Measurements from ENCODE around the gene TSEN54.
A peak's percentile ranks its signal among the peaks of the same experiment; 100 is the strongest.

The TSEN54 gene

GRCh38 chr17:75488693-75489510, 27.4 kb upstream of the TSEN54 start:
- ChIA-PET CTCF (interaction anchor here (1.6 kb wide), 1 partner anchor 10 kb away, joined by 5 read pairs; no protein-coding TSS in a partner anchor), POLR2A (no interaction called here)
- Histone ChIP-seq H3K27me3 (replicated peaks in 2 of 5; ENCODE audit: control insufficient read depth in 4 of 5, insufficient read depth in 5 of 5, low read length in 4 of 5) (no peaks in the 10 kb centered on the region), H3K36me3 (ENCODE audit: control insufficient read depth in 4 of 4, insufficient read depth in 4 of 4, low read length in 3 of 4) (peaks cover 0 to 42% (median 33%) of the 10 kb centered on the region in 4 experiments), H3K4me3 (ENCODE audit: control insufficient read depth in 1 of 7, extremely low read depth in 1 of 7, insufficient read depth in 4 of 7, low read depth in 2 of 7, low read length in 6 of 7) (no peak overlapping the region), H3K9me3 (ENCODE audit: control extremely low read depth in 1 of 5, control insufficient read depth in 4 of 5, insufficient read depth in 2 of 5, low read depth in 1 of 5, low read length in 4 of 5) (no peaks in the 10 kb centered on the region), H3K27ac (ENCODE audit: insufficient read depth in 1 of 2, low read depth in 1 of 2, low read length in 2 of 2, poor library complexity in 1 of 2, severe bottlenecking in 2 of 2) (peak overlapping the region in 1 of 2 experiments; percentile 61), H3K4me1 (ENCODE audit: control extremely low read depth in 1 of 4, control insufficient read depth in 4 of 4, insufficient read depth in 4 of 4, low read length in 3 of 4) (peaks cover 4 to 40% (median 29%) of the 10 kb centered on the region in 4 experiments)
- WGBS (ENCODE audit: insufficient coverage) = 94% methylated on average over 21 of the region's 24 CpGs
- DNase-seq = no peak

- peaks cover 0 to 48% (median 39%) of the 10 kb centered on the region in 4 experiments for H3K36me3 ChIP-seq (ENCODE audit: control insufficient read depth in 4 of 4, insufficient read depth in 4 of 4, low read length in 3 of 4)
- ChIA-PET CTCF (interaction anchor here (0.8 to 1.3 kb wide), 2 partner anchors 8 to 10 kb away, joined by 3 read pairs; no protein-coding TSS in a partner anchor), POLR2A (no interaction called here)
- no peaks in the 10 kb centered on the region for H3K27me3 ChIP-seq (replicated peaks in 2 of 5; ENCODE audit: control insufficient read depth in 4 of 5, insufficient read depth in 5 of 5, low read length in 4 of 5)
- 79% methylated on average over 12 of the region's 14 CpGs for WGBS (ENCODE audit: insufficient coverage)
- H3K27ac ChIP-seq (ENCODE audit: insufficient read depth in 1 of 2, low read depth in 1 of 2, low read length in 2 of 2, poor library complexity in 1 of 2, severe bottlenecking in 2 of 2) = no peak overlapping the region
- no peak for DNase-seq
- H3K4me3 ChIP-seq (ENCODE audit: control insufficient read depth in 1 of 7, extremely low read depth in 1 of 7, insufficient read depth in 4 of 7, low read depth in 2 of 7, low read length in 6 of 7) = no peak overlapping the region
- no peaks in the 10 kb centered on the region for H3K9me3 ChIP-seq (ENCODE audit: control extremely low read depth in 1 of 5, control insufficient read depth in 4 of 5, insufficient read depth in 2 of 5, low read depth in 1 of 5, low read length in 4 of 5)
- H3K4me1 ChIP-seq (ENCODE audit: control extremely low read depth in 1 of 4, control insufficient read depth in 4 of 4, insufficient read depth in 4 of 4, low read length in 3 of 4) = peaks cover 4 to 40% (median 29%) of the 10 kb centered on the region in 4 experiments
Observed at GRCh38 chr17:75489511-75489955, 26.8 kb upstream of the TSEN54 start.

- H3K36me3 ChIP-seq (ENCODE audit: control insufficient read depth in 4 of 4, insufficient read depth in 4 of 4, low read length in 3 of 4) = peaks cover 0 to 55% (median 45%) of the 10 kb centered on the region in 4 experiments
Observed at GRCh38 chr17:75490173-75490743, 26.1 kb upstream of the TSEN54 start.

GRCh38 chr17:75490953-75491649, 25.2 kb upstream of the TSEN54 start:
- Histone ChIP-seq H3K4me3 (ENCODE audit: control insufficient read depth in 1 of 7, extremely low read depth in 1 of 7, insufficient read depth in 4 of 7, low read depth in 2 of 7, low read length in 6 of 7) (no peak overlapping the region), H3K27ac (ENCODE audit: insufficient read depth in 1 of 2, low read depth in 1 of 2, low read length in 2 of 2, poor library complexity in 1 of 2, severe bottlenecking in 2 of 2) (no peak overlapping the region), H3K4me1 (ENCODE audit: control extremely low read depth in 1 of 4, control insufficient read depth in 4 of 4, insufficient read depth in 4 of 4, low read length in 3 of 4) (peaks cover 4 to 36% (median 27%) of the 10 kb centered on the region in 4 experiments), H3K27me3 (replicated peaks in 2 of 5; ENCODE audit: control insufficient read depth in 4 of 5, insufficient read depth in 5 of 5, low read length in 4 of 5) (no peaks in the 10 kb centered on the region), H3K9me3 (ENCODE audit: control extremely low read depth in 1 of 5, control insufficient read depth in 4 of 5, insufficient read depth in 2 of 5, low read depth in 1 of 5, low read length in 4 of 5) (no peaks in the 10 kb centered on the region), H3K36me3 (ENCODE audit: control insufficient read depth in 4 of 4, insufficient read depth in 4 of 4, low read length in 3 of 4) (peaks cover 0 to 63% (median 46%) of the 10 kb centered on the region in 4 experiments)
- CTCF ChIA-PET = interaction anchor here (1.3 kb wide), 1 partner anchor 12 kb away, joined by 3 read pairs; no protein-coding TSS in a partner anchor
- no peak for DNase-seq
- 86% methylated on average over 16 of the region's 19 CpGs for WGBS (ENCODE audit: insufficient coverage)
- POLR2A ChIA-PET = no interaction called here

More at GRCh38 chr17:75490173-75490743, 26.1 kb upstream of the TSEN54 start:
- 97% methylated on average over 14 of the region's 14 CpGs for WGBS (ENCODE audit: insufficient coverage)
- no peak for DNase-seq
- Histone ChIP-seq H3K4me1 (ENCODE audit: control extremely low read depth in 1 of 4, control insufficient read depth in 4 of 4, insufficient read depth in 4 of 4, low read length in 3 of 4) (peaks cover 4 to 40% (median 29%) of the 10 kb centered on the region in 4 experiments), H3K4me3 (ENCODE audit: control insufficient read depth in 1 of 7, extremely low read depth in 1 of 7, insufficient read depth in 4 of 7, low read depth in 2 of 7, low read length in 6 of 7) (no peak overlapping the region), H3K9me3 (ENCODE audit: control extremely low read depth in 1 of 5, control insufficient read depth in 4 of 5, insufficient read depth in 2 of 5, low read depth in 1 of 5, low read length in 4 of 5) (no peaks in the 10 kb centered on the region), H3K27me3 (replicated peaks in 2 of 5; ENCODE audit: control insufficient read depth in 4 of 5, insufficient read depth in 5 of 5, low read length in 4 of 5) (no peaks in the 10 kb centered on the region), H3K27ac (ENCODE audit: insufficient read depth in 1 of 2, low read depth in 1 of 2, low read length in 2 of 2, poor library complexity in 1 of 2, severe bottlenecking in 2 of 2) (no peak overlapping the region)
- CTCF ChIA-PET = interaction anchor here (0.6 to 1.3 kb wide), 4 partner anchors 9 to 303 kb away, joined by 3 read pairs; no protein-coding TSS in a partner anchor
- POLR2A ChIA-PET = no interaction called here

GRCh38 chr17:75491680-75492079, 24.6 kb upstream of the TSEN54 start:
- H3K36me3 ChIP-seq (ENCODE audit: control insufficient read depth in 4 of 4, insufficient read depth in 4 of 4, low read length in 3 of 4) = peaks cover 0 to 68% (median 49%) of the 10 kb centered on the region in 4 experiments
- no peak overlapping the region for H3K4me3 ChIP-seq (ENCODE audit: control insufficient read depth in 1 of 7, extremely low read depth in 1 of 7, insufficient read depth in 4 of 7, low read depth in 2 of 7, low read length in 6 of 7)
- 99% methylated on average over 14 of the region's 15 CpGs for WGBS (ENCODE audit: insufficient coverage)
- H3K9me3 ChIP-seq (ENCODE audit: control extremely low read depth in 1 of 5, control insufficient read depth in 4 of 5, insufficient read depth in 2 of 5, low read depth in 1 of 5, low read length in 4 of 5) = no peaks in the 10 kb centered on the region
- POLR2A ChIA-PET = no interaction called here
- CTCF ChIA-PET = interaction anchor here (1.2 kb wide), 1 partner anchor 22 kb away, joined by 3 read pairs; no protein-coding TSS in a partner anchor
- no peaks in the 10 kb centered on the region for H3K27me3 ChIP-seq (replicated peaks in 2 of 5; ENCODE audit: control insufficient read depth in 4 of 5, insufficient read depth in 5 of 5, low read length in 4 of 5)
- DNase-seq = no peak
- no peak overlapping the region for H3K27ac ChIP-seq (ENCODE audit: insufficient read depth in 1 of 2, low read depth in 1 of 2, low read length in 2 of 2, poor library complexity in 1 of 2, severe bottlenecking in 2 of 2)
- peaks cover 4 to 30% (median 21%) of the 10 kb centered on the region in 4 experiments for H3K4me1 ChIP-seq (ENCODE audit: control extremely low read depth in 1 of 4, control insufficient read depth in 4 of 4, insufficient read depth in 4 of 4, low read length in 3 of 4)

GRCh38 chr17:75492555-75493168, 23.7 kb upstream of the TSEN54 start:
- no peak for DNase-seq
- peaks cover 1 to 22% (median 14%) of the 10 kb centered on the region in 4 experiments for H3K4me1 ChIP-seq (ENCODE audit: control extremely low read depth in 1 of 4, control insufficient read depth in 4 of 4, insufficient read depth in 4 of 4, low read length in 3 of 4)
- H3K4me3 ChIP-seq (ENCODE audit: control insufficient read depth in 1 of 7, extremely low read depth in 1 of 7, insufficient read depth in 4 of 7, low read depth in 2 of 7, low read length in 6 of 7) = no peak overlapping the region
- ChIA-PET POLR2A (no interaction called here), CTCF (interaction anchor here (1.2 kb wide), 1 partner anchor 21 kb away, joined by 3 read pairs; no protein-coding TSS in a partner anchor)
- WGBS (ENCODE audit: insufficient coverage) = 91% methylated on average over 12 of the region's 23 CpGs
- no peaks in the 10 kb centered on the region for H3K27me3 ChIP-seq (replicated peaks in 2 of 5; ENCODE audit: control insufficient read depth in 4 of 5, insufficient read depth in 5 of 5, low read length in 4 of 5)
- peaks cover 2 to 73% (median 51%) of the 10 kb centered on the region in 4 experiments for H3K36me3 ChIP-seq (ENCODE audit: control insufficient read depth in 4 of 4, insufficient read depth in 4 of 4, low read length in 3 of 4)
- H3K27ac ChIP-seq (ENCODE audit: insufficient read depth in 1 of 2, low read depth in 1 of 2, low read length in 2 of 2, poor library complexity in 1 of 2, severe bottlenecking in 2 of 2) = no peak overlapping the region
- H3K9me3 ChIP-seq (ENCODE audit: control extremely low read depth in 1 of 5, control insufficient read depth in 4 of 5, insufficient read depth in 2 of 5, low read depth in 1 of 5, low read length in 4 of 5) = no peaks in the 10 kb centered on the region
